ENCODE measurements around the gene LKAAEAR1. TPM values are rescaled to one million over a fixed set of nuclear protein-coding genes. Genes with fewer than 3 reads are reported as not detected.

Gene LKAAEAR1
- total RNA-seq, 3 donors from 2014 or later: 0.64 TPM; not detected in 2

GRCh38 chr20:64065062-64065973 lies 18.9 kb downstream of the LKAAEAR1 start:
- intact Hi-C loops (cut with DNase I; ENCODE audit: low total_unique reads): no loop called here
- no peak for TF ChIP-seq CTCF (IDR thresholded peaks at IDR 0.05)
- TF ChIP-seq POLR2AphosphoS5 (IDR thresholded peaks at IDR 0.05): no peak
- no peak for TF ChIP-seq POLR2A (IDR thresholded peaks at IDR 0.05)
- H3K4me3 ChIP-seq: no peak overlapping the region
- no peaks in the 10 kb centered on the region for H3K9me3 ChIP-seq
- H3K27me3 ChIP-seq: no peaks in the 10 kb centered on the region
- DNase-seq (ENCODE audit: low spot score in 2 of 2): no peak
- no peaks in the 10 kb centered on the region for H3K36me3 ChIP-seq
- H3K27ac ChIP-seq: peak overlapping the region in 1 of 2 donors; percentile 3
- peaks cover 6 to 15% of the 10 kb centered on the region in 2 donors for H3K4me1 ChIP-seq

- no peak for DNase-seq (ENCODE audit: low spot score in 2 of 2)
- peak overlapping the region; percentile 84 to 93 for H3K27ac ChIP-seq
- no peaks in the 10 kb centered on the region for H3K27me3 ChIP-seq
Measured at GRCh38 chr20:64064145-64064698, 20.0 kb downstream of the LKAAEAR1 start.

GRCh38 chr20:64063389-64064144 lies 20.6 kb downstream of the LKAAEAR1 start:
- Histone ChIP-seq H3K9me3 (no peaks in the 10 kb centered on the region), H3K27me3 (no peaks in the 10 kb centered on the region), H3K4me3 (peak overlapping the region; percentile 89 to 100 (median 92)), H3K27ac (peak overlapping the region; percentile 84 to 93), H3K36me3 (no peaks in the 10 kb centered on the region), H3K4me1 (peaks cover 6 to 15% of the 10 kb centered on the region in 2 donors)
- peak in 1 of 2 donors; percentile 40 for DNase-seq (ENCODE audit: low spot score in 2 of 2)
- intact Hi-C loops (cut with DNase I; ENCODE audit: low total_unique reads): no loop called here
- TF ChIP-seq POLR2AphosphoS5 (IDR thresholded peaks at IDR 0.05): no peak
- no peak for TF ChIP-seq POLR2A (IDR thresholded peaks at IDR 0.05)
- no peak for TF ChIP-seq CTCF (IDR thresholded peaks at IDR 0.05)

More at GRCh38 chr20:64064145-64064698, 20.0 kb downstream of the LKAAEAR1 start:
- peaks cover 6 to 15% of the 10 kb centered on the region in 2 donors for H3K4me1 ChIP-seq
- no peaks in the 10 kb centered on the region for H3K9me3 ChIP-seq
- H3K36me3 ChIP-seq: no peaks in the 10 kb centered on the region
- TF ChIP-seq CTCF (IDR thresholded peaks at IDR 0.05): no peak
- TF ChIP-seq POLR2A (IDR thresholded peaks at IDR 0.05): no peak
- TF ChIP-seq POLR2AphosphoS5 (IDR thresholded peaks at IDR 0.05): no peak
- peak overlapping the region; percentile 89 to 100 (median 92) for H3K4me3 ChIP-seq
- intact Hi-C loops (cut with DNase I; ENCODE audit: low total_unique reads): no loop called here

- intact Hi-C loops (cut with DNase I; ENCODE audit: low total_unique reads): no loop called here
- H3K27me3 ChIP-seq: no peaks in the 10 kb centered on the region
- H3K36me3 ChIP-seq: no peaks in the 10 kb centered on the region
- H3K9me3 ChIP-seq: no peaks in the 10 kb centered on the region
- peaks cover 6 to 15% of the 10 kb centered on the region in 2 donors for H3K4me1 ChIP-seq
- DNase-seq (ENCODE audit: low spot score in 2 of 2): peak; percentile 95 to 98
- peak within 1 kb of the TSS; percentile 89 to 100 (median 92) for H3K4me3 ChIP-seq
- TF ChIP-seq POLR2A (IDR thresholded peaks at IDR 0.05): peak; percentile 78
- peak; percentile 70 to 88 (median 71) for TF ChIP-seq POLR2AphosphoS5 (IDR thresholded peaks at IDR 0.05)
- TF ChIP-seq CTCF (IDR thresholded peaks at IDR 0.05): no peak
- H3K27ac ChIP-seq: peak within 1 kb of the TSS; percentile 84 to 93
Measured at GRCh38 chr20:64062596-64063388, 21.4 kb downstream of the LKAAEAR1 start, which contains the start of gene TCEA2. TSS of gene TCEA2 (plus strand) at chr20:64063198. CDS start at chr20:64063313, 115 bp downstream.

All from breast epithelium (tissue), 4 donors.